Dermis microvascular lymphatic vessel endothelial cell (primary cell): Measurements from ENCODE around the gene MYO1E. TPM values are rescaled to one million over a fixed set of nuclear protein-coding genes. Genes with fewer than 3 reads are reported as not detected.
"Not testable (repeated sequence)": the region's sequence is repeated elsewhere in the genome, so short reads cannot be mapped to it uniquely, and the experiment has no call there.

Experiments used
- DNase-seq, 2 donors: peaks; one replicate each; pipeline versions ENCODE4 v3.0.0 to v3.0.0-alpha.2; 2010; ENCODE audit warnings: low read depth in 2 of 2
- total RNA-seq: library from RNA; depleted of rRNA; stranded (reverse); fragments of >200 nt; gene quantifications from 2 replicates; pipeline ENCODE4 v1.2.1, GENCODE V29; 2014

MYO1E gene
- total RNA-seq = 21.4 and 32.4 TPM in 2 replicates

DNA sequence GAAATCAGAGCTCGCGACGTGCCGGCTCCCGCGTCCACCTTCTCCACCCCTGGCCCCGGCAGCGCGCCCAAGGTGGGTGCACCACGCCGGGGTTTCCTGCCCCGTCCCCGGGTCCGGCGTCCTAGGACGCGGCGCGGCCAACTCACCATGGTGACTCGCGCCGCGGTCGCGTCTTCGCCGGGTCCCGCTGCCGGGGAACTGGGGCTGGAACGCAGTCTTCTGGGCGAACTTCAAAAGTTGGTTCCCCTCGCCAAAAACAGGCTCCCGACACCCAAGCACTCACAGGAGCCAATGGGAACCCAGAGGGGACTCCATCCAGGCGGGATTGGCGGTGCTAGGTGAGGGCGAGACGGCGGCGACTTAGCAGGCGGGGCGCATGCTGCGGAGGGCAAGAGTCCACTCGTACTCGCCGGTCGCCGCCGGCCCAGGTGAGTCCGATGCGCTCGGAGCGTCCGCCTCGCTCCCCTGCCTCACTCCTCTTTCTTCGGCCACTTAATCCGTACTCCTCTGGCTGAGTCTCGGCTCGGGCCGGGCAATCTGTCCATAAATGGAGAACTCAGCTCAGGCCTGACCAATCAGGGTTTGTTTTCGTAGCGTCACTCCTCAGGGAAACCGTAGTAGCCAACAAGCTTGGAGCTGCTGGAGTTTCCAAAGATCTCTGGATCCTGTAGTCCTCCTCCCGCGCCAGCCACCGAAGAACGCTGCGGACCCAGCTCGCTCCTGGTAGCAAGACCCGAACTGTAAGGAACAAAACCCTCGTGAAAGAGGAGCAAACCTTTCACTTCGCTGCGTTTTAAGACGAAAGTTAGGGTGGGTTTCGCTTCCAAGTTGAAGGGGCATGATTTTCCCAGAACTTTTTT, at the start of gene MYO1E:
Gene MYO1E, minus strand, starts transcription at position 520 of the 860 bp plus-strand sequence. Its CDS starts 371 bp downstream, at position 149.
- DNase-seq = peak; percentile 90 to 97

GRCh38 chr15:59420986-59421618, 48.4 kb upstream of the MYO1E start:
- DNase-seq = peak in 1 of 2 donors; percentile 54

DNA sequence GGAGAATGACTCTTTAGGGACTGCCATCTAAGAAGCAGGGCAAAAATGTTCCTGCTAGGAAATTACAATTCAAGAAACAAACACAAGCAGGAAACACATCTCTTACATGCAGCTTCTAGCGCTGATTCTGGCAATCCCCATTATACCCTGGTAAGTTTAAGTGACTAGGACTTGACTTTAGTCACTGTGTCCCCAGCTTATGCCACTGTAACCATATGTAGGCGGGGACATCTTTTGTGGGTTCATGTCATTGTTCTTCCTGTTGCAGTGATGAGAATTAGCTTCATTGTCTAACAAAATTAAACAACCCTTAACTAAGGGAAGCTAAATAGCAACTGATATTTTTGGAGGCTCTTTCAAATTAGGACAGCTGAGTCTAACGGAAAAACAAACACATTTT, 47.4 kb upstream of the MYO1E start:
- DNase-seq = no peak

GRCh38 chr15:59419170-59419569, 46.5 kb upstream of the MYO1E start:
- no peak for DNase-seq

DNA sequence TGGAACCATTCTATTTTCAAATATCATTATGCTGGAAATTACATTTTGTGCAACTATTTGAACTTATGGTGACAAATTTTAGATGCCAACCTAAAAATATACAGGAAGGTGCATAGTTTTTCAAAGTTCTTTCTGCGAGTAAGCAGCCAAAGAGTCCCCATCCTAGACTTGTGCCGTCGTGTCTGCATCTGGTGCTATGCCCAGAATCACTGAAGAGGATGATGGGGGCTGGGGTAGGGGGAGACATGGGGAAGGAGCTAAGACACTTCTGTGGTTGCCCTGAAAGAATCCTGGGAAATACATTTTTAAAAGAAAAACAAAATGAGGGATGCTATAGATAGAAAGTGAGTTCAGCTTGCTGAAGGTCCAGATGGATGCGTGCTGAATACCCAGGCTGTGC, 44.1 kb upstream of the MYO1E start:
- DNase-seq = no peak

GRCh38 chr15:59413577-59413976, 40.9 kb upstream of the MYO1E start:
- no peak for DNase-seq

GRCh38 chr15:59410391-59410896, 37.8 kb upstream of the MYO1E start:
- no peak for DNase-seq

DNA sequence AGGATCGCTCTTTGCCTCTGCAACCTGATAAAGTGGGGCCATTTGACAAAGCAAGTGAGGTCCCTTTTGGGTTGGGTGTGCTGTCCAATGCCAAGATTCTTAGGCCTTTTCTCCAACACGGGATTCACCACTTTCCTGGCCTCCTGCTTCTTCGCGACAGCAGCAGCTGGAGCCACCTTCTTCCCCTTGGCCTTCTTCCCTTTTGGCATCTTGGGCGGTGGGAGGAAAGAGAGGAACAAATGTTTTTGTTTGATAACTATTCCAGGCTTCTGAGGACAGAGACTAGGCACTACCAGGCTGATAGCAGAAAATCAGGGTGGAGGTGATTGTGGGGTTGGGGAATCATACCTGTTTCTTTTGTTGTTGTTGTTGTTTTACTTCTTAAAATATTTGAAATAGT, 35.3 kb upstream of the MYO1E start:
- no peak for DNase-seq

DNA sequence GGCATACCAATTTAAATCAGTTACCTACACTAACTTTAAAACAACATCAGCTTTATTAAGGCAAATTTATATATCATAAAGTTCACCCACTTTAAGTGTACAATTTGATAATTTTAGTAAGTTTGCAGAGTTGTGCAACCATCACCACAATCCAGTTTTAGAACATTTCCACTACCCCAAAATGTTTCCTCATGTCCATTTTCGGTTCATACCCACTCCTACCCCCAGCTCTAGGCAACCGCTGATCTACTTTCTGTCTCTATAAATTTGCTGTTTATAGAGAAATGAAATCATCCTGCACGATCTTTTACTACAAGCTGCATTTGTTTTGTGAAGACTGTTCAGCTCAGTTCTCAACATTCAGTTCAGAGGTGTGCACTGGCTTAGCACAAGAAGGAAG, 33.8 kb upstream of the MYO1E start:
- DNase-seq = no peak

DNA sequence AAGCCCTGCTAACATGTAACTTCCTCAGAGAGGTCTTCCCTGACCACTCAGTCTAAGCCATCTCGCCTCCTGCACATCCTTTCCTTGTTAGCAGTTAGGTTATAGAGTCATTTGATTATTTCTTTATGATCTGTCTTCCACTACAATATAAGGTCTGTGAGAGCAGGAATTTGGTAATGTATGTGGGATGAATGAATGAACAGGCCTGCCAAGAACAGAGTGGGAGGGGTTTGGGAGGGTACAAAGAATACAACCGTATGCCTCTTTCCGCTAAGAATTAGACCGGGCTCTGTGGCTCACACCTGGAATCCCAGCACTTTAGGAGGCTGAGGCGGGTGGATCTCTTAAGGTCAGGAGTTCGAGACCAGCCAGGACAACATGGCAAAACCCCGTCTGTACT, 32.4 kb upstream of the MYO1E start:
- DNase-seq = no peak

DNA sequence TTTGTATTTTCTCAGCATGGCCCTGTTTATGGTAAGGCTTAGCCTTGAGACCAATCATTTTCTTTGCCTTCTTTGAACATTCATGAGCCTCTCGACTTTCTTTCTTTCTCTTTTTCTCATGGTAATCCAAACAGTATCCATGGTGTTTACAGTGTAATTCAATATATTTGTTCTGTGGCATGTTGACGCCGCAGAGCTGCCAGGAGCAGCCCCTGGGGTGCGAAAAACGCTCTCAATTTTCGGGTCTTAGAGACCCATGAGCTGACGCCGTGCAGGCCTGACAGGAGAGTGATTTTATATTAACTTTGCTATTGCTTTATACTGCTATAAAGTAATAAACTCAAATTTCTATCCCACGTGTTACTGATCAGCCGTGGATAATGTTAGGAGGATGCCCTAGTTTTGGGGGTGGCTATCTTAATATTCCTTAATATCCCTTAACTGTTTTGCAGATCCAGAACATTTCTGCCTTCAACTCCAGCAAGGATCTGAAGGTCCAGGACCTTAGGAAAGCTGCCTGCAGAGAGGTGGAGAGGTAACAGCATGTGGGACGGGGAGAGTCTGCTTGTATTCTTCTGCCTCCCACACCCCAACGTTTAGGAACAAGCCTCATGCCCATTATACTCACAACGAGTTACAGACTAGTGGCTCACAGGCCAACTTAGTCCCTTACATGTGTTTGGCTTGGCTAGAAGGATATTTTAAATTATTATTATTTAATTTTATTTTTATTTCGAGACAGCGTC, 29.3 kb upstream of the MYO1E start:
- no peak for DNase-seq

DNA sequence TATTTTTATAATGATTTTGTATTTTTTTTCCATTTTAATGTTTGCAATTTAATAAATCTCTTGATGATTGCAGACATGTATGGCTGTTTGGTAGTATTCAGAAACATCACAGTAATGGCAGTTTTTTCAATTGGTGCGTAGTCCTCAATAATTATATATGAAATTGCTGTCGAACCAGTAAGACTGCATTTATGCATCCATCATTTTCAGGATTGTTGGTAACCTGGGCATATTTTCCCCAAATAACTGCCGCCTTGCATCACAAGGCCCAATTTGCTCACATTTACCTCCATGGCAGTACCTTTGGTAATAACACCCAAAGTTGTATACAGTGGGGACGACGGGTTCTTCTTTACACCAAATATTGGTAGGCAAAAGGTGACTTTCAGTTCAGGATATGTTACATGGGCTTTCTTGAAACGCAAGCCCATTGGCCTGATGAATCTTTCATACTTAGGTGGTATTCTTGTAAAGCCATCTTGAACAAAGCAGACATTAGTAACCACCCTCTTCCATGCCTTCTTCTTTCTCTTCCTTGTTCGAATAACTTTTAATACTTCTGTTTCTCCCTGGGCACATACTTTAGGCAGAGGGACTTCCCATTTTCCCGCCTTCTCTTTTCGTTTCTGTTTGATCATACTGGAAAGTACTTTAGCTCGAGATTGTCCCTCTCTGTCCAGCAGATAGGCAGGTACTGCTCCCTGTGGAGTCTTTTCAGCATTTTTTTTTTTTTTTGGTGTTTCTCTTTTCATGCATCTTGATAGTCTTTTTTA, 28.6 kb upstream of the MYO1E start:
- DNase-seq = not testable (repeated sequence)

DNA sequence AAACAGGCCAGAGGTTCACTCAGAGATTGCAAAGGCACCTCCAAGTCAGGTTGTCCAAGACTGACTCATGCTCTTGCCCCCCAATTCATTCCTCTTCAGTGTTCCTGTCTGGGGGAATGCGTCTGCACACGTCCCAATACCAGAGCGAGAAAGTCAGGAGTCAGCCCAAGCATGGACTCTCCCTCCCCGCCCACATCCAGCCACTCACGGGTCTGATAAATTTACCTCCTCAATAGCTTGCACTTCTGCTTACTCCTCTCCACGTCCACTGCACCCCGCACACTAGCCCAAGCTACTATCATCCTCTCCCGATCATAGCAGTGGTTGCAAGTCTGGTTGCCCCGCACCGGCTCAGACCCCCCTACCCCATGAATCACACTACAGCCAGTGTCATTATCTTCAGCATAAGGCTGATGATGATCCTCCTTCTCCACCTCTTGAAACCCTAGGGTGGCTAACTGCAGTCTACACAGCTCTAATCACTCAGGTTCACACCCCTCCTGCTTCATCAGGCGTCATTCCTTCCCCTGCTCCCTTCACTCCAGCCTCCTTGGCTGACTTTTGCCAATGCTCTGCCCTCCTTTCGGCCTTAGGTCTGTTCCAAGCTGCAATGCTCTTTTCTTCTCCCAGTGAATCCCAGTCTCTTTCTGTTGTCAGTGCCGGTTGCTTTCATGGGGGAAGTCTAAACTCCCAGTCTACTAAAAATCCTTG, 27.6 kb upstream of the MYO1E start:
- no peak for DNase-seq

GRCh38 chr15:59399465-59400102, 26.9 kb upstream of the MYO1E start:
- no peak for DNase-seq

- DNase-seq = no peak
Measured at GRCh38 chr15:59398220-59398619, 25.5 kb upstream of the MYO1E start.

DNA sequence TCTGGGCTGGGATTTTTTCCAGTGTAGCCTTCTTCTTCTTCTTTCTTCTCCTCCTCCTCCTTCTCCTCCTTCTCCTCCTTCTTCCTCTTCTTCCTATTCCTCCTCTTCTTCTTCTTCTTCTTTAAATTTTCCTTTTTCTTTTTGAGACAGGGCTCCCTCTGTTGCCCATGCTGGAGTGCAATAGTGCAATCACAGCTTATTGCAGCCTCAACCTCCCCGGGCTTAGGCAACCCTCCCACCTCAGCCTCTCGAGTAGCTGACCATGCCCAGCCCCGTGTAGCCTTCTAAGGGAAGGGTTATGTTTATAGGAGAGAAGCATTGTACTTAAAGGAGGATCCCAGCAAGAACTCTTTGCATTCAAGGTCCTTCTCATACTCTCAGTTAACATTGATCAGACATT, 24.0 kb upstream of the MYO1E start:
- no peak for DNase-seq

- DNase-seq = no peak
Measured at GRCh38 chr15:59396211-59396610, 23.5 kb upstream of the MYO1E start.

GRCh38 chr15:59394166-59394661, 21.5 kb upstream of the MYO1E start:
- DNase-seq = no peak

GRCh38 chr15:59392299-59392698, 19.6 kb upstream of the MYO1E start:
- DNase-seq = no peak

DNA sequence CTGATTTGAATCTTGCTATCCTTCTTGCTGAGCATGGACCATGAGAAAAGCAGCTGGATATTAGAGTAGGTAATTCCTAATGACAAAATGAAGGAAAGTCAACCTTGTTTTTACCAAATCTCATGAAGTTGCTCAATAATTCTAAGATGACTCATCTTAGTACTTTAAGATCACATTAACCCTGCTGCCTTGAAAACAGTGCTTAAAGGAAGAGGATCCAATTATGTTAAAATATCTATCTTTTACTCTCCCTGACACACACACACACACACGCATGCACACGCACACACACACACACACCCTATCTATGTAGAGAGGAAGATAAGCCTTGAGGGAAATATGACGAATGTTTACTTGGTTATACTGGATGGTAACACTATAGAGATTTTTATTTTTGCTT, 16.0 kb upstream of the MYO1E start:
- DNase-seq = no peak
